WTC11 (cell line): ENCODE measurements around the gene RXRA. TPM values are rescaled to one million over a fixed set of nuclear protein-coding genes. Genes with fewer than 3 reads are reported as not detected.

Source experiments
- ATAC-seq: fragments of 200-7000 bp; cut with Tn5 transposase; 2 replicates; pipeline ENCODE4 v1.10.0; 2021; ENCODE audit warnings: mild to moderate bottlenecking, moderate library complexity
- CTCF ChIA-PET: fragments of 300-600 bp; sonication (Branson Sonifier 250); formaldehyde crosslinking; loops from one replicate; lab custom pipeline; 2021; ENCODE audit warnings: antibody characterized with exemption; lab: Charles Lee
- POLR2A ChIA-PET: fragments of 350-600 bp; sonication (Branson Sonifier 250); formaldehyde crosslinking; loops from one replicate; lab custom pipeline; 2021; ENCODE audit warnings: antibody characterized with exemption; lab: Charles Lee
- DNase-seq: peaks from one replicate; pipeline ENCODE4 v3.0.0; 2021; ENCODE audit warnings: low spot score
- H3K27ac Mint-ChIP-seq: 2 replicates; pipeline ENCODE4 v1.8.0; 2021; ENCODE audit warnings: mixed read lengths
- H3K27me3 Mint-ChIP-seq: 2 replicates; pipeline ENCODE4 v1.8.0; 2021; ENCODE audit warnings: low read depth, mild to moderate bottlenecking, moderate library complexity, mixed read lengths
- H3K36me3 Mint-ChIP-seq: 2 replicates; pipeline ENCODE4 v1.8.0; 2021; ENCODE audit warnings: mixed read lengths
- H3K4me1 Mint-ChIP-seq: 2 replicates; pipeline ENCODE4 v1.8.0; 2022; ENCODE audit warnings: mixed read lengths
- H3K4me3 Mint-ChIP-seq: 2 replicates; pipeline ENCODE4 v1.8.0; 2021; ENCODE audit warnings: mild to moderate bottlenecking, moderate library complexity, mixed read lengths
- H3K9me3 Mint-ChIP-seq: 2 replicates; pipeline ENCODE4 v1.8.0; 2021; ENCODE audit warnings: mixed read lengths
- ARID4B ChIP-seq: sonication (generic); formaldehyde crosslinking; IDR thresholded peaks from 2 replicates; pipeline ENCODE4 v1.8.0; 2023; ENCODE audit warnings: missing genetic modification reagents, mild to moderate bottlenecking, borderline replicate concordance
- ATF3 ChIP-seq: sonication (generic); formaldehyde crosslinking; conservative IDR thresholded peaks from 2 replicates; pipeline ENCODE4 v1.8.1; 2022; ENCODE audit warnings: mild to moderate bottlenecking, missing genetic modification reagents
- CREB1 ChIP-seq: sonication (generic); formaldehyde crosslinking; IDR thresholded peaks from 2 replicates; pipeline ENCODE4 v1.8.0; 2023; ENCODE audit warnings: mild to moderate bottlenecking, missing genetic modification reagents
- CREM ChIP-seq: sonication (generic); formaldehyde crosslinking; IDR thresholded peaks from 2 replicates; pipeline ENCODE4 v1.8.1; 2022; ENCODE audit warnings: mild to moderate bottlenecking, missing genetic modification reagents, moderate library complexity
- E2F4 ChIP-seq: sonication (generic); formaldehyde crosslinking; IDR thresholded peaks from 2 replicates; pipeline ENCODE4 v1.8.1; 2022; ENCODE audit warnings: low read depth, mild to moderate bottlenecking, moderate library complexity, missing genetic modification reagents, borderline replicate concordance
- EMX1 ChIP-seq: fragments of 250-450 bp; sonication (Bioruptor Pico); IDR thresholded peaks from 2 replicates; pipeline ENCODE4 v1.8.0; 2021; ENCODE audit warnings: mild to moderate bottlenecking
- FOXJ3 ChIP-seq: sonication (generic); formaldehyde crosslinking; IDR thresholded peaks from 2 replicates; pipeline ENCODE4 v1.9.0; 2021; ENCODE audit warnings: missing genetic modification reagents, mild to moderate bottlenecking, borderline replicate concordance
- GRHL2 ChIP-seq: fragments of 250-450 bp; sonication (Bioruptor Pico); IDR thresholded peaks from 2 replicates; pipeline ENCODE4 v1.8.0; 2022; ENCODE audit warnings: mild to moderate bottlenecking, moderate library complexity; ENCODE audit not compliant: insufficient replicate concordance, severe bottlenecking
- GTF2I ChIP-seq: fragments of 250-450 bp; sonication (Bioruptor Pico); conservative IDR thresholded peaks from 2 replicates; pipeline ENCODE4 v1.4.0; 2021; ENCODE audit warnings: mild to moderate bottlenecking
- IRF1 ChIP-seq: sonication (generic); formaldehyde crosslinking; IDR thresholded peaks from 2 replicates; pipeline ENCODE4 v1.8.0; 2023; ENCODE audit warnings: missing genetic modification reagents
- IRF2 ChIP-seq: sonication (generic); formaldehyde crosslinking; IDR thresholded peaks from 2 replicates; pipeline ENCODE4 v1.8.0; 2022; ENCODE audit warnings: low read depth, missing genetic modification reagents, borderline replicate concordance
- JAZF1 ChIP-seq: fragments of 250-450 bp; sonication (Bioruptor Pico); IDR thresholded peaks from 2 replicates; pipeline ENCODE4 v1.9.0; 2021; ENCODE audit warnings: moderate library complexity, mild to moderate bottlenecking, inconsistent platforms
- MAX ChIP-seq: sonication (generic); formaldehyde crosslinking; IDR thresholded peaks from 2 replicates; pipeline ENCODE4 v1.8.0; 2022; ENCODE audit warnings: mild to moderate bottlenecking, missing genetic modification reagents
- MXD4 ChIP-seq: fragments of 250-450 bp; sonication (Bioruptor Pico); IDR thresholded peaks from 2 replicates; pipeline ENCODE4 v1.8.0; 2021; ENCODE audit warnings: mild to moderate bottlenecking, moderate library complexity, borderline replicate concordance
- NFATC4 ChIP-seq: fragments of 250-450 bp; sonication (Bioruptor Pico); IDR thresholded peaks from 2 replicates; pipeline ENCODE4 v1.9.0; 2021; ENCODE audit warnings: mild to moderate bottlenecking
- NR3C1 ChIP-seq: sonication (generic); formaldehyde crosslinking; conservative IDR thresholded peaks from 2 replicates; pipeline ENCODE4 v1.8.1; 2023; ENCODE audit warnings: low read depth, mild to moderate bottlenecking, missing genetic modification reagents
- SMAD4 ChIP-seq: sonication (generic); formaldehyde crosslinking; IDR thresholded peaks from 2 replicates; pipeline ENCODE4 v1.8.0; 2022; ENCODE audit warnings: mild to moderate bottlenecking, missing genetic modification reagents
- SP1 ChIP-seq: sonication (generic); formaldehyde crosslinking; conservative IDR thresholded peaks from 2 replicates; pipeline ENCODE4 v1.8.1; 2022; ENCODE audit warnings: missing genetic modification reagents
- USF1 ChIP-seq: sonication (generic); formaldehyde crosslinking; IDR thresholded peaks from 2 replicates; pipeline ENCODE4 v1.8.0; 2022; ENCODE audit warnings: mild to moderate bottlenecking, missing genetic modification reagents
- ZBTB21 ChIP-seq: sonication (generic); formaldehyde crosslinking; IDR thresholded peaks from 2 replicates; pipeline ENCODE4 v1.8.1; 2023; ENCODE audit warnings: mild to moderate bottlenecking, missing genetic modification reagents, borderline replicate concordance
- ZBTB43 ChIP-seq: sonication (generic); formaldehyde crosslinking; IDR thresholded peaks from 2 replicates; pipeline ENCODE4 v1.8.1; 2023; ENCODE audit warnings: mild to moderate bottlenecking, missing genetic modification reagents
- ZMAT4 ChIP-seq: fragments of 250-450 bp; sonication (Bioruptor Pico); IDR thresholded peaks from 2 replicates; pipeline ENCODE4 v1.9.0; 2021; ENCODE audit warnings: mild to moderate bottlenecking
- ZNF671 ChIP-seq: fragments of 250-450 bp; sonication (Bioruptor Pico); IDR thresholded peaks from 2 replicates; pipeline ENCODE4 v1.8.0; 2021; ENCODE audit warnings: mild to moderate bottlenecking
- total RNA-seq: library from RNA; stranded (reverse); gene quantifications from 3 replicates; pipeline ENCODE4 v1.2.3, GENCODE V29; 2021

RXRA gene
- total RNA-seq, 1 experiment from 2014 or later = 27.5 TPM

GRCh38 chr9:134425401-134425800 is 99.1 kb downstream of the RXRA start:
- H3K4me3 Mint-ChIP-seq = no peak overlapping the region
- DNase-seq (no peak), ATAC-seq (no peak)
- H3K4me1 Mint-ChIP-seq = no peaks in the 10 kb centered on the region
- TF ChIP-seq IRF2 (CRISPR knock-in tag) (no peak), NR3C1 (CRISPR knock-in tag) (no peak), SP1 (CRISPR knock-in tag) (no peak), ZBTB43 (CRISPR knock-in tag) (no peak), SMAD4 (no peak), IRF1 (no peak), ZBTB21 (no peak), USF1 (CRISPR knock-in tag) (no peak), E2F4 (CRISPR knock-in tag) (no peak)
- H3K27ac Mint-ChIP-seq = no peak overlapping the region
- H3K36me3 Mint-ChIP-seq = peaks cover 5% of the 10 kb centered on the region; the same call in 1 of the 2 replicates
- ChIA-PET CTCF (no interaction called here), POLR2A (no interaction called here)
- no peaks in the 10 kb centered on the region for H3K27me3 Mint-ChIP-seq
- H3K9me3 Mint-ChIP-seq = no peaks in the 10 kb centered on the region

GRCh38 chr9:134425812-134426211 is 99.6 kb downstream of the RXRA start:
- no peak for TF ChIP-seq GRHL2
- no peak for TF ChIP-seq MXD4 (CRISPR knock-in tag)
- no peak for TF ChIP-seq MAX
- H3K4me1 Mint-ChIP-seq = no peaks in the 10 kb centered on the region
- ChIA-PET CTCF (no interaction called here), POLR2A (no interaction called here)
- no peaks in the 10 kb centered on the region for H3K9me3 Mint-ChIP-seq
- H3K27ac Mint-ChIP-seq = no peak overlapping the region
- H3K4me3 Mint-ChIP-seq = no peak overlapping the region
- DNase-seq (no peak), ATAC-seq (no peak)
- H3K36me3 Mint-ChIP-seq = peaks cover 5% of the 10 kb centered on the region; the same call in 1 of the 2 replicates
- no peaks in the 10 kb centered on the region for H3K27me3 Mint-ChIP-seq

GRCh38 chr9:134426436-134426835 is 100.2 kb downstream of the RXRA start:
- ChIA-PET CTCF (no interaction called here), POLR2A (no interaction called here)

GRCh38 chr9:134427153-134427782 is 101.0 kb downstream of the RXRA start:
- H3K27ac Mint-ChIP-seq = no peak overlapping the region
- no peaks in the 10 kb centered on the region for H3K36me3 Mint-ChIP-seq
- H3K4me1 Mint-ChIP-seq = no peaks in the 10 kb centered on the region
- H3K27me3 Mint-ChIP-seq = no peaks in the 10 kb centered on the region
- POLR2A ChIA-PET = no interaction called here
- no peaks in the 10 kb centered on the region for H3K9me3 Mint-ChIP-seq
- ATAC-seq (no peak), DNase-seq (no peak)
- CTCF ChIA-PET = no interaction called here
- H3K4me3 Mint-ChIP-seq = no peak overlapping the region
- TF ChIP-seq ATF3 (CRISPR knock-in tag) (no peak), EMX1 (no peak), JAZF1 (no peak), ARID4B (CRISPR knock-in tag) (no peak), NFATC4 (CRISPR knock-in tag) (no peak), ZMAT4 (CRISPR knock-in tag) (no peak), FOXJ3 (no peak), ZNF671 (no peak)

More at GRCh38 chr9:134426436-134426835, 100.2 kb downstream of the RXRA start:
- ATAC-seq = no peak
- no peak for DNase-seq
- no peaks in the 10 kb centered on the region for H3K27me3 Mint-ChIP-seq
- H3K4me1 Mint-ChIP-seq = no peaks in the 10 kb centered on the region
- 0 out of 2 replicates have a peak, but pooled peaks cover under 1% of the 10 kb centered on the region for H3K36me3 Mint-ChIP-seq
- H3K9me3 Mint-ChIP-seq = no peaks in the 10 kb centered on the region
- H3K27ac Mint-ChIP-seq = no peak overlapping the region
- no peak for TF ChIP-seq CREB1 (CRISPR knock-in tag)
- TF ChIP-seq GTF2I = no peak
- no peak for TF ChIP-seq CREM (CRISPR knock-in tag)
- H3K4me3 Mint-ChIP-seq = no peak overlapping the region
